Globus pallidus (tissue), 1 donor: ENCODE measurements around the gene GDF10.

ENCODE experiments used
- DNase-seq: peaks from one replicate; pipeline ENCODE4 v3.0.0-alpha.2; 2015; ENCODE audit warnings: low spot score

GDF10 gene

DNA sequence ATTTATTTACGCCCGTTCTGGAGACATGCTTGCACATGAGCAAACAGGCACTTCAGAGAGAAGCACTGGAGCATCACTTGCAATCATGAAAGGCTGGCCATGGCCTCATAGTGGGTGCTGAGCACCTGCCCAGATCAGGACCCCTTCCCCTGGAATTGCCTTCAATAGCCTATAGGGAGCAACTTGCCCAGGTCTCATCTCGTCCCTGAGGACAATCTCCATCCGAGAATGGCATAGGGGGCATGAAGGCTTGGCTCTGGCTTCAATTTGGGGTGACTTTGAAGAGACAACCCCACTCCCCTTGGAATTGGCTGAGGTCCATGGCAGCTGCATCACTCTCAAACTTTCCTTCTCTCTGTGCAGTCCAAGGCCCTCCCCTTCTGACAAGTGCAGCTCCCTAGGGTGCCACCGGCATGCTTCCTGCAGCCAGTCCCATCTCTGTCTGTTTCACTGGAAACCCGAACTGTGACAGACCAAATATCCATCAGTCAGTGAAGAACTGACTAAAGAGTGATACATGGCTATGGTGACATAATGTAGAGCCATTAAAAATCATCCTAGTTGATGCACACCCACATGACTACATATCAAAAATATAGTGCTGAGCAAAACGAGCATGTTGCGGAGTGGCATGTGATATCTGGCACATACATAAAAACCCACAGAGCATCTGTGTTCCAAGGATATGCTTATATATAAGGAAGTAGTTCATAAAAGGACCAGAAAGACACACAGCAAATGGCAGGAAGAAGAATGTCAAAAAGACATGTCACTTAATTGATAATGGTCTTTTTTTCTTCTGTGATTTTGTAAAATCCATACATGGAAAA is 34.7 kb downstream of the GDF10 start:
- DNase-seq = no peak

- no peak for DNase-seq
Measured at GRCh38 chr10:47335906-47336305, 35.9 kb downstream of the GDF10 start.

- DNase-seq = no peak
Measured at GRCh38 chr10:47336387-47337134, 36.6 kb downstream of the GDF10 start.

GRCh38 chr10:47337310-47337709 is 37.3 kb downstream of the GDF10 start:
- DNase-seq = no peak

GRCh38 chr10:47339186-47339735 is 39.3 kb downstream of the GDF10 start:
- no peak for DNase-seq

GRCh38 chr10:47339759-47340607 is 40.0 kb downstream of the GDF10 start:
- DNase-seq = no peak

GRCh38 chr10:47340608-47341170 is 40.7 kb downstream of the GDF10 start:
- DNase-seq = peak; percentile 21

DNA sequence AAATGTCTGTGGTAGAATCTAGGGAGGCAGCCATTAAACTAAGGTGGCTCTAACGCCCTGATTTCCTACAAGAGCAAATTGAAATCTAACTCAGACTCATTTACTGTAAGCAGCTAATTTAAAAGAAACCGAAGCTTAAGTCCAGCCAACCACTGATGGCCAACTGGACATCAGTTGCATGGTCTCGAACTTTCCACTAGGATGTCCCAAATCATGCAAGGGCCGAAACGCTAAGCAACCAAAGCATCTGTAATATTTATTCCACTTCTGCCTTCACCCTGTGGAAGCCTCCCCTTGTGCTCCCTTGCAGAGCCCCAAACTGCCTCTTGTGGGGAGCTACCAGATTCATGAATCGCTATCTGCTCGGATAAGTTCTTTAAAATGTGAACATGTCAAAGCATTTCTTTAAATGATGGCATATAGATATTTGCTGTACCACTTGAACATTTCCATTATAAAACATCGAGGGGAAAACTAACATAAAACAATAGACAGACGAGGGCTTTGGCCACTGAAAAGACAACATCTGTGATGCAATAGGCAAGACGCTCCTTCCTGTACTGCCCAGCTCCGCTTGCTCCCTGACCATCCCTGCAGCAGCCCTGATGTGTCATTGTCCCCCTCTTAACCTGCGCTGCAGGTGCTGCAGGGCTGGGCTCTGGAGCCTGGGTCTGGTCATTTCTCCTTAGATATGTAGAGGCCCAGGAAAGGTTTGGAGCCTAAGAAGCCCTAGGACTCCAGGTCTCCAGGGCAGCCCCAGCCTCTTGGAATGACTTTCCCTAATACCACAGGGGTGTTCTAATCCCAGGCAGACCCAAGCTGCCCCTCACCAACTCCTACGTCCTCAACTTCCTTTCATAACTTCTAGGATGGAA is 45.2 kb downstream of the GDF10 start:
- DNase-seq = no peak

DNA sequence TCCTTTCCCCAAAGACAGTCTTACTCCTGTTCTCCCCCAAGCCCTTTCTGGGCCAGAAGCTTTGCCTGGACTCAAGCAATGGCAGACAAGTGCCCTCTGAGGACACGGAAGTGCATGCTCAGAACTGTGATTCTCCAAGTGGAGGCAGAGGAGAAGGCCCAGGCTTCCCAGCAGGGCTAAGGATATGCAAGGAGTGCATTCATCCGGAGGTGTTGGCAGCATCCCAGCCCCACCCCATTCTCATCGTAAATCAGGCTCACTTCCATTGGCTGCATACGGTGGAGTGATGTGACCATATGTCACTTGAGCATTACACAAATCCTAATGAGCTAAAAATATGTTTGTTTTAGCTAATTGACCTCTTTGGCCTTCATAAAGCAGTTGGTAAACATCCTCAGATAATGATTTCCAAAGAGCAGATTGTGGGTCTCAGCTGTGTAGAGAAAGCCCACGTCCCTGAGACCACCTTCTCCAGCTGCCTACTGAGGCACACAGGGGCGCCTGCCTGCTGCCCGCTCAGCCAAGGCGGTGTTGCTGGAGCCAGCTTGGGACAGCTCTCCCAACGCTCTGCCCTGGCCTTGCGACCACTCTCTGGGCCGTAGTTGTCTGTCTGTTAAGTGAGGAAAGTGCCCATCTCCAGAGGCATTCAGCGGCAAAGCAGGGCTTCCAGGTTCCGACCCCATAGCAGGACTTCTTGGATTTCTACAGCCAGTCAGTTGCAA is 46.7 kb downstream of the GDF10 start:
- no peak for DNase-seq

DNA sequence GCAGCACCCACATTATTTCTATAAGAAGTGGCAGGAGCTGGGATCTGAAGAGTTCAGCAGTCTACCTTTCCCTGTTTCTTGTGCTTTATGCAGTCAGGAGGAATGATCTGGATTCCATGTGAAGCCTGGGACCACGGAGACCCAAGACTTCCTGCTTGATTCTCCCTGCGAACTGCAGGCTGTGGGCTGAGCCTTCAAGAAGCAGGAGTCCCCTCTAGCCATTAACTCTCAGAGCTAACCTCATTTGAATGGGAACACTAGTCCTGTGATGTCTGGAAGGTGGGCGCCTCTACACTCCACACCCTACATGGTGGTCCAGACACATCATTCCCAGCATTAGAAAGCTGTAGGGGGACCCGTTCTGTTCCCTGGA is 47.3 kb downstream of the GDF10 start:
- no peak for DNase-seq

GRCh38 chr10:47348138-47348651 is 48.2 kb downstream of the GDF10 start, which contains the start of gene RBP3:
Gene RBP3 (plus strand): TSS chr10:47348363. CDS start chr10:47348485, 122 bp downstream.
- no peak for DNase-seq

DNA sequence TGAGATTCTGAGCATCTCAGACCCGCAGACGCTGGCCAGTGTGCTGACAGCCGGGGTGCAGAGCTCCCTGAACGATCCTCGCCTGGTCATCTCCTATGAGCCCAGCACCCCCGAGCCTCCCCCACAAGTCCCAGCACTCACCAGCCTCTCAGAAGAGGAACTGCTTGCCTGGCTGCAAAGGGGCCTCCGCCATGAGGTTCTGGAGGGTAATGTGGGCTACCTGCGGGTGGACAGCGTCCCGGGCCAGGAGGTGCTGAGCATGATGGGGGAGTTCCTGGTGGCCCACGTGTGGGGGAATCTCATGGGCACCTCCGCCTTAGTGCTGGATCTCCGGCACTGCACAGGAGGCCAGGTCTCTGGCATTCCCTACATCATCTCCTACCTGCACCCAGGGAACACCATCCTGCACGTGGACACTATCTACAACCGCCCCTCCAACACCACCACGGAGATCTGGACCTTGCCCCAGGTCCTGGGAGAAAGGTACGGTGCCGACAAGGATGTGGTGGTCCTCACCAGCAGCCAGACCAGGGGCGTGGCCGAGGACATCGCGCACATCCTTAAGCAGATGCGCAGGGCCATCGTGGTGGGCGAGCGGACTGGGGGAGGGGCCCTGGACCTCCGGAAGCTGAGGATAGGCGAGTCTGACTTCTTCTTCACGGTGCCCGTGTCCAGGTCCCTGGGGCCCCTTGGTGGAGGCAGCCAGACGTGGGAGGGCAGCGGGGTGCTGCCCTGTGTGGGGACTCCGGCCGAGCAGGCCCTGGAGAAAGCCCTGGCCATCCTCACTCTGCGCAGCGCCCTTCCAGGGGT is 48.9 kb downstream of the GDF10 start:
- no peak for DNase-seq

GRCh38 chr10:47349516-47349915 is 49.5 kb downstream of the GDF10 start:
- DNase-seq = no peak

GRCh38 chr10:47349941-47350371 is 50.0 kb downstream of the GDF10 start:
- DNase-seq = no peak

- no peak for DNase-seq
Measured at GRCh38 chr10:47350671-47351640, 51.0 kb downstream of the GDF10 start.

DNA sequence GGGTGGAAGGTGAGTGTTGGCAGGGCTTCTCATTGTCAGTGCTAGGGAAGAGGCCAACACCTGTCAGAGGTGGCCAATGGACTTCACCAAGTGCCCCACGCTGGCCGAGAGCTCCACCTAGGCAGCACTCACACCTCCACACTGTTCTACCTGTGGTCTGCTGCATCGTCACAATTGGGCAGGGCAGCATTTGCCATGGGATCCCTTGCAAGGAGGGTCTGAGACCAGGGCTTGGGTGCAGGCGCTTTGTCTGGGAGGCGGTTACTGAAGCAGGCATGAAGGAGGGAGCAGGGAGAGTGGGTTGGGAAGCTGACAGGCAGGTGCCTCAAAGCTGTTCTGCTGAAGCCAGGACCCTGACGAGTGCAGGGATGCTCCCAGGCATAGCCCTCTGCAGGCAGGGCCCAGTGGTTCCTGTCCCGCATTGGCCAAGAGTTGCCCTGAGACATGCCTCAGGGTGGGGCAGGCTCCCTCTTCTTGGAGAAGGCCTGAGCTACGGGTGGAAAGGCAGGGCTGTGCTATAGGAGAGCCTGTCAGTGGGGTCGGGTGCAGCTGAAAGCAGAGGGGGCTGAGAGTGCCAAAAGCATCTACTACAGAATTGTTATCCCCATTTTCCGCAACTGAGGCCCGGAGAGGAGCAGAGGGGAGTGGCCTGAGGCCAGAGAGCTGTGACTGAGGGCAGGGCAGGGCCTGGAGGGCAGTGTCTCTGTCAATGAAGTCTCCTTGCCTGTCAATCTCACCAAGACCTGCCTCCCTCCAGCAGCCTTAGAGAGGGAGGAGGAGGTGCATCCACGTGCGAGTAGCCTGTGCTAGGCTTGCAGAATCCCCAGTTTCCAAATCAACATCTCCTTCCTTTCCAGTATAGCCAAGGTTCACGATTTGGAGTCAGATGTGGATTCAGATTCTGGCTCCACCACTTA is 52.2 kb downstream of the GDF10 start:
- no peak for DNase-seq

- DNase-seq = no peak
Measured at GRCh38 chr10:47353351-47353750, 53.4 kb downstream of the GDF10 start.
